Neural progenitor cell (in vitro differentiated cells): Measurements from ENCODE around the gene KRI1. TPM values are rescaled to one million over a fixed set of nuclear protein-coding genes. Genes with fewer than 3 reads are reported as not detected.

Experiments used
- DNase-seq: peaks from one replicate; pipeline ENCODE4 v3.0.0-alpha.2; 2016; ENCODE audit warnings: low spot score
- H2AFZ ChIP-seq: fragments of 200-600 bp; sonication (generic); replicated peaks from 2 replicates; pipeline ENCODE4 v1.6.1; 2016; ENCODE audit warnings: antibody characterized with exemption
- H3F3A ChIP-seq: fragments of 200-600 bp; sonication (generic); 2 replicates; pipeline ENCODE4 v1.6.1; 2016; ENCODE audit warnings: antibody characterized with exemption, low read depth
- H3K27ac ChIP-seq: fragments of 200-600 bp; sonication (generic); 2 replicates; pipeline ENCODE4 v1.5.1; 2016; ENCODE audit warnings: mild to moderate bottlenecking
- H3K27me3 ChIP-seq: fragments of 200-600 bp; sonication (generic); 2 replicates; pipeline ENCODE4 v1.6.1; 2016; ENCODE audit warnings: mild to moderate bottlenecking, moderate library complexity
- H3K36me3 ChIP-seq: fragments of 200-600 bp; sonication (generic); 2 replicates; pipeline ENCODE4 v1.5.1; 2016
- H3K4me1 ChIP-seq: fragments of 200-600 bp; sonication (generic); 2 replicates; pipeline ENCODE4 v1.6.1; 2016; ENCODE audit warnings: mixed run types
- H3K4me2 ChIP-seq: fragments of 200-600 bp; sonication (generic); 2 replicates; pipeline ENCODE4 v1.6.1; 2016
- H3K4me3 ChIP-seq: fragments of 200-600 bp; sonication (generic); 2 replicates; pipeline ENCODE4 v1.5.1; 2016
- H3K79me2 ChIP-seq: fragments of 200-600 bp; sonication (generic); 2 replicates; pipeline ENCODE4 v1.6.1; 2016; ENCODE audit warnings: low read depth
- H3K9ac ChIP-seq: fragments of 200-600 bp; sonication (generic); 2 replicates; pipeline ENCODE4 v1.6.1; 2016
- H3K9me3 ChIP-seq: fragments of 200-600 bp; sonication (generic); 2 replicates; pipeline ENCODE4 v1.5.1; 2016; ENCODE audit warnings: low read depth
- H4K20me1 ChIP-seq: fragments of 200-600 bp; sonication (generic); 2 replicates; pipeline ENCODE4 v1.6.1; 2016; ENCODE audit warnings: low read depth
- H3K27ac Mint-ChIP-seq: 3 replicates; pipeline ENCODE4 v1.8.0; 2021; ENCODE audit warnings: mixed read lengths
- H3K27me3 Mint-ChIP-seq: 2 replicates; pipeline ENCODE4 v1.8.0; 2022; ENCODE audit warnings: low read depth, mild to moderate bottlenecking, inconsistent platforms, moderate library complexity, mixed read lengths; ENCODE audit not compliant: insufficient read depth
- H3K36me3 Mint-ChIP-seq: 3 replicates; pipeline ENCODE4 v1.8.0; 2021; ENCODE audit warnings: mixed read lengths
- H3K4me1 Mint-ChIP-seq: 3 replicates; pipeline ENCODE4 v1.8.0; 2021; ENCODE audit warnings: mixed read lengths
- H3K4me3 Mint-ChIP-seq: 3 replicates; pipeline ENCODE4 v1.8.0; 2021; ENCODE audit warnings: mild to moderate bottlenecking, moderate library complexity, mixed read lengths
- H3K9me3 Mint-ChIP-seq: 3 replicates; pipeline ENCODE4 v1.8.0; 2020; ENCODE audit warnings: mixed read lengths
- CTCF ChIP-seq: fragments of 200-600 bp; sonication (generic); IDR thresholded peaks from 2 replicates; pipeline ENCODE4 v1.5.1; 2017; ENCODE audit warnings: antibody characterized with exemption, mild to moderate bottlenecking
- EZH2 ChIP-seq: fragments of 200-600 bp; sonication (generic); IDR thresholded peaks from 2 replicates; pipeline ENCODE4 v1.6.1; 2017; ENCODE audit warnings: antibody characterized with exemption, mild to moderate bottlenecking, moderate library complexity
- EZH2phosphoT487 ChIP-seq: fragments of 200-600 bp; sonication (generic); IDR thresholded peaks from 2 replicates; pipeline ENCODE4 v1.6.1; 2017; ENCODE audit warnings: antibody characterized with exemption
- total RNA-seq: library from RNA; depleted of rRNA; stranded (reverse); fragments of >200 nt; gene quantifications from 2 replicates; pipeline ENCODE4 v1.2.3, GENCODE V29; 2015; ENCODE audit warnings: low replicate concordance

KRI1 gene
- total RNA-seq, 1 donor from 2014 or later, result 16.4 TPM

GRCh38 chr19:10557603-10558197, 8.1 kb downstream of the KRI1 start:
- Histone ChIP-seq H3K27ac (no peak overlapping the region), H3K79me2 (no peaks in the 10 kb centered on the region), H3K4me1 (no peaks in the 10 kb centered on the region), H4K20me1 (no peaks in the 10 kb centered on the region), H3K27me3 (no peaks in the 10 kb centered on the region), H3K4me2 (no peak overlapping the region), H3F3A (peaks cover 14% of the 10 kb centered on the region), H3K9ac (no peak overlapping the region), H3K9me3 (no peaks in the 10 kb centered on the region), H2AFZ (no peak overlapping the region), H3K36me3 (no peaks in the 10 kb centered on the region), H3K4me3 (no peak overlapping the region)
- Mint-ChIP-seq H3K36me3 (peaks cover 16% of the 10 kb centered on the region), H3K4me1 (no peaks in the 10 kb centered on the region), H3K27me3 (no peaks in the 10 kb centered on the region), H3K4me3 (no peak overlapping the region), H3K9me3 (no peaks in the 10 kb centered on the region), H3K27ac (no peak overlapping the region)
- no peak for DNase-seq
- no peak for TF ChIP-seq EZH2
- TF ChIP-seq EZH2phosphoT487, result no peak
- TF ChIP-seq CTCF, result no peak

GRCh38 chr19:10555610-10555973, 10.2 kb downstream of the KRI1 start:
- Histone ChIP-seq H3K27me3 (no peaks in the 10 kb centered on the region), H3K4me1 (no peaks in the 10 kb centered on the region), H3K79me2 (no peaks in the 10 kb centered on the region), H3K9me3 (no peaks in the 10 kb centered on the region), H3K9ac (no peak overlapping the region), H3K4me2 (no peak overlapping the region), H4K20me1 (no peaks in the 10 kb centered on the region), H3K36me3 (no peaks in the 10 kb centered on the region), H3F3A (peaks cover 22% of the 10 kb centered on the region), H3K27ac (no peak overlapping the region), H2AFZ (no peak overlapping the region), H3K4me3 (no peak overlapping the region)
- H3K27me3 Mint-ChIP-seq, result no peaks in the 10 kb centered on the region
- no peak overlapping the region for H3K4me3 Mint-ChIP-seq
- peaks cover 21% of the 10 kb centered on the region for H3K36me3 Mint-ChIP-seq
- no peak for DNase-seq
- H3K9me3 Mint-ChIP-seq, result no peaks in the 10 kb centered on the region
- H3K27ac Mint-ChIP-seq, result no peak overlapping the region
- no peaks in the 10 kb centered on the region for H3K4me1 Mint-ChIP-seq
- no peak for TF ChIP-seq EZH2
- no peak for TF ChIP-seq CTCF
- TF ChIP-seq EZH2phosphoT487, result no peak

- H3K36me3 ChIP-seq, result no peaks in the 10 kb centered on the region
- H3K36me3 Mint-ChIP-seq, result peaks cover 24% of the 10 kb centered on the region
Measured at GRCh38 chr19:10554760-10555609, 10.8 kb downstream of the KRI1 start.

More at GRCh38 chr19:10554760-10555609, 10.8 kb downstream of the KRI1 start:
- no peak overlapping the region for H2AFZ ChIP-seq
- H3K27ac Mint-ChIP-seq, result no peak overlapping the region
- H3K27me3 ChIP-seq, result no peaks in the 10 kb centered on the region
- no peaks in the 10 kb centered on the region for H4K20me1 ChIP-seq
- no peak overlapping the region for H3K9ac ChIP-seq
- no peaks in the 10 kb centered on the region for H3K4me1 ChIP-seq
- DNase-seq, result no peak
- H3K4me1 Mint-ChIP-seq, result no peaks in the 10 kb centered on the region
- H3K27ac ChIP-seq, result no peak overlapping the region
- no peaks in the 10 kb centered on the region for H3K79me2 ChIP-seq
- no peaks in the 10 kb centered on the region for H3K9me3 Mint-ChIP-seq
- peaks cover 22% of the 10 kb centered on the region for H3F3A ChIP-seq
- peak overlapping the region; percentile 24 for H3K4me3 Mint-ChIP-seq
- no peak for TF ChIP-seq EZH2phosphoT487
- TF ChIP-seq EZH2, result no peak
- no peak for TF ChIP-seq CTCF
- no peaks in the 10 kb centered on the region for H3K9me3 ChIP-seq
- H3K4me2 ChIP-seq, result no peak overlapping the region
- H3K4me3 ChIP-seq, result no peak overlapping the region
- no peaks in the 10 kb centered on the region for H3K27me3 Mint-ChIP-seq
